CD14-positive monocyte (primary cell): ENCODE results near the gene RCAN3. TPM values are rescaled to one million over a fixed set of nuclear protein-coding genes. Genes with fewer than 3 reads are reported as not detected.

Source experiments
- DNase-seq, 3 donors: peaks; one replicate each; pipeline ENCODE4 v3.0.0-alpha.2; 2011 to 2022
- H2AFZ ChIP-seq: 2 replicates; pipeline ENCODE4 v1.6.0; 2012; ENCODE audit warnings: mild to moderate bottlenecking, low read depth, low read length, inconsistent platforms; ENCODE audit not compliant: insufficient read depth, poor library complexity, severe bottlenecking
- H3K27ac ChIP-seq, 2 donors: 1 replicate in 1 of 2; 2 replicates in 1 of 2; pipeline ENCODE4 v1.5.1; 2012 to 2013; ENCODE audit warnings: low read length in 2 of 2, control low read depth in 1 of 2, inconsistent platforms in 1 of 2, low read depth in 1 of 2, mild to moderate bottlenecking in 1 of 2
- H3K27me3 ChIP-seq, 2 donors: one replicate each; pipeline versions ENCODE4 v1.6.0 to v1.6.1; 2011 to 2013; ENCODE audit warnings: low read length in 2 of 2; ENCODE audit not compliant: control insufficient read depth in 2 of 2, insufficient read depth in 2 of 2
- H3K36me3 ChIP-seq, 2 donors: replicated peaks in 1 of 2; 1 replicate in 1 of 2; 2 replicates in 1 of 2; pipeline versions ENCODE4 v1.5.1 to v1.6.1; 2012 to 2013; ENCODE audit warnings: low read length in 2 of 2, control low read depth in 1 of 2, inconsistent platforms in 1 of 2, mild to moderate bottlenecking in 1 of 2; ENCODE audit not compliant: insufficient read depth in 2 of 2, control insufficient read depth in 1 of 2
- H3K4me1 ChIP-seq, 2 donors: 1 replicate in 1 of 2; 2 replicates in 1 of 2; pipeline versions ENCODE4 v1.5.1 to v1.6.1; 2012 to 2013; ENCODE audit warnings: low read length in 2 of 2, control low read depth in 1 of 2, inconsistent platforms in 1 of 2, mild to moderate bottlenecking in 1 of 2, moderate library complexity in 1 of 2; ENCODE audit not compliant: insufficient read depth in 2 of 2, control insufficient read depth in 1 of 2
- H3K4me2 ChIP-seq: replicated peaks from 2 replicates; pipeline ENCODE3; 2012; ENCODE audit warnings: low read length, moderate library complexity, mild to moderate bottlenecking; ENCODE audit not compliant: poor library complexity, severe bottlenecking; ENCODE audit errors: extremely low read depth
- H3K4me3 ChIP-seq, 3 experiments: fragments of 200-600 bp in 1 of 3; sonication (generic) in 1 of 3; replicated peaks in 1 of 3; 1 replicate in 2 of 3; 2 replicates in 1 of 3; pipeline ENCODE4 v1.5.1; 2011 to 2013; ENCODE audit warnings: low read length in 3 of 3, mild to moderate bottlenecking in 3 of 3, control low read depth in 2 of 3, low read depth in 2 of 3, inconsistent platforms in 1 of 3, moderate library complexity in 1 of 3
- H3K79me2 ChIP-seq: 2 replicates; pipeline ENCODE4 v1.6.0; 2012; ENCODE audit warnings: mild to moderate bottlenecking, control low read depth, inconsistent platforms, low read length, moderate library complexity; ENCODE audit not compliant: insufficient read depth
- H3K9ac ChIP-seq: 2 replicates; pipeline ENCODE4 v1.6.0; 2017; ENCODE audit warnings: low read length, mild to moderate bottlenecking; ENCODE audit not compliant: insufficient read depth, poor library complexity, severe bottlenecking
- H3K9me3 ChIP-seq, 2 donors: replicated peaks in 1 of 2; 1 replicate in 1 of 2; 2 replicates in 1 of 2; pipeline versions ENCODE4 v1.5.1 to v1.6.1; 2012 to 2013; ENCODE audit warnings: low read length in 2 of 2, control low read depth in 1 of 2; ENCODE audit not compliant: control insufficient read depth in 1 of 2, insufficient read depth in 1 of 2
- H4K20me1 ChIP-seq: 2 replicates; pipeline ENCODE4 v1.6.0; 2012; ENCODE audit warnings: mild to moderate bottlenecking, low read length, control low read depth, moderate library complexity; ENCODE audit not compliant: insufficient read depth
- H3K27ac Mint-ChIP-seq, 7 donors: one replicate each; pipeline ENCODE4 v1.8.0; 2020; ENCODE audit warnings: mild to moderate bottlenecking in 7 of 7, mixed read lengths in 7 of 7, moderate library complexity in 6 of 7, inconsistent platforms in 2 of 7
- H3K27me3 Mint-ChIP-seq, 3 donors: one replicate each; pipeline ENCODE4 v1.8.0; 2021 to 2022; ENCODE audit warnings: low read depth in 3 of 3, mild to moderate bottlenecking in 3 of 3, mixed read lengths in 3 of 3, moderate library complexity in 3 of 3, inconsistent platforms in 1 of 3
- H3K36me3 Mint-ChIP-seq, 2 donors: one replicate each; pipeline ENCODE4 v1.8.0; 2020; ENCODE audit warnings: mixed read lengths in 2 of 2, inconsistent platforms in 1 of 2, mild to moderate bottlenecking in 1 of 2
- H3K4me1 Mint-ChIP-seq: one replicate; pipeline ENCODE4 v1.8.0; 2020; ENCODE audit warnings: mild to moderate bottlenecking, mixed read lengths
- H3K4me3 Mint-ChIP-seq, 2 donors: one replicate each; pipeline ENCODE4 v1.8.0; 2020; ENCODE audit warnings: mild to moderate bottlenecking in 2 of 2, mixed read lengths in 2 of 2, moderate library complexity in 1 of 2
- H3K9me3 Mint-ChIP-seq, 7 donors: one replicate each; pipeline ENCODE4 v1.8.0; 2020 to 2022; ENCODE audit warnings: mixed read lengths in 7 of 7, mild to moderate bottlenecking in 6 of 7, moderate library complexity in 6 of 7, inconsistent platforms in 2 of 7
- CTCF ChIP-seq: fragments of 200-600 bp; IDR thresholded peaks from one replicate; pipeline ENCODE4 v1.8.0; 2022; ENCODE audit warnings: antibody characterized with exemption, mild to moderate bottlenecking
- WGBS: methylation state at CpG from one replicate; pipeline ENCODE4 v1.1.5; 2013; ENCODE audit warnings: missing lambda C conversion rate; ENCODE audit not compliant: insufficient coverage; 5-methylcytosine and 5-hydroxymethylcytosine counted together
- intact Hi-C, 2 donors: fragments of 100-400 bp; cut with micrococcal nuclease; formaldehyde crosslinking; loops; one replicate each; pipeline versions ENCODE4 v1.15.0 to v1.15.1; 2023
- polyA plus RNA-seq, 3 donors: library from polyadenylated mRNA; depleted of rRNA in 1 of 3; unstranded in 2 of 3; stranded (reverse) in 1 of 3; fragments of 300-500 nt in 2 of 3; fragments of >200 nt in 1 of 3; fragmentation: Illumina TruSeq in 2 of 3; gene quantifications; 1 replicate in 2 of 3; 2 replicates in 1 of 3; pipeline ENCODE4 v1.2.3, GENCODE V29; 2012 to 2021

RCAN3 gene
- polyA plus RNA-seq, 3 donors, result 7.1 to 9.1 (median 8.8) TPM

DNA sequence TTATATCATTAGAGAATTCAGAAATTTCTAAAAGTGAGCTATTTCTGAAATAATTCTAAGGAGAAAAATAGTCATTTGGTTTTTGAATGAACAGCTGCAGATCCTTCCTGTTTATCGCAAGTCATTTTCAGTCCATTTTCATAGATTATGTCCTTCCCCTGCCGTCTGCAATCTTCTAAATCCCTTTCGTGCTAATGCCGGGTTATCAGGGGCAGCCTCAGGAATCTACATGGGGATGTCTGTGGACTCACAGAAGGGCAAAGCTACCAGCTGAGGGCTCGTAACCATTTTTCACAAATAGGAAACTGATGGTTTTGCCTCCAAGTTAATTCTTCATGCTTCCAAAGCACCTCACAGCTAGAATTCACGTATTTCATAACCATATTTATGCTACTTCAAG, 23.0 kb downstream of the RCAN3 start:
- TF ChIP-seq CTCF, result no peak
- DNase-seq, result no peak
- no peak overlapping the region for H3K27ac ChIP-seq
- H3K27ac Mint-ChIP-seq, result no peak overlapping the region
- H3K4me1 ChIP-seq, result no peaks in the 10 kb centered on the region
- no peak overlapping the region for H3K4me2 ChIP-seq
- no peak overlapping the region for H3K4me3 ChIP-seq
- WGBS, result 97% methylated on average over 4 of the region's 6 CpGs
- H3K4me1 Mint-ChIP-seq, result no peaks in the 10 kb centered on the region
- H3K9me3 Mint-ChIP-seq, result no peaks in the 10 kb centered on the region
- no peaks in the 10 kb centered on the region for H3K27me3 ChIP-seq
- no peaks in the 10 kb centered on the region for H3K27me3 Mint-ChIP-seq
- peaks cover 20 to 22% of the 10 kb centered on the region in 2 donors for H3K36me3 Mint-ChIP-seq
- H2AFZ ChIP-seq, result no peak overlapping the region
- no peaks in the 10 kb centered on the region for H4K20me1 ChIP-seq
- H3K36me3 ChIP-seq, result peaks cover 0 to 22% of the 10 kb centered on the region in 2 donors
- H3K9ac ChIP-seq, result no peak overlapping the region
- intact Hi-C loops, result no loop called here
- H3K79me2 ChIP-seq, result no peaks in the 10 kb centered on the region
- H3K9me3 ChIP-seq, result no peaks in the 10 kb centered on the region
- H3K4me3 Mint-ChIP-seq, result no peak overlapping the region

DNA sequence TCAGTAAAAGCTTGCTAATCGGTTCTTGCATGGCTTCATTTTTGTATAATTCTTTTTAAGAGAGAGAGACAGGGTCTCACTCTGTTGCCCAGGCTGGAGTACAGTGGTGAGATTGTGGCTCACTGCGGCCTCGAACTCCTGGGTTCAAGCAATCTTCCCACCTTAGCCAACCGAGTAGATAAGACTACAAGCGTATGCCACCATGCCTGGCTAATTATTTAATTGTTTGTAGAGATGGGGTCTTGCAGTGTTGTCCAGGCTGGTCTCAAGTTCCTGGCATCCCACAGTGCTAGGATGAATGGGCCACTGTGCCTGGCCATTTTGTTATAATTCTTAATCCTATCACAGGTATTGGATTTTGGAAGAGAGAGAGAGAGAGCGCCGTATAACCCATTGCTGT, 23.4 kb downstream of the RCAN3 start:
- H3K27ac ChIP-seq, result no peak overlapping the region
- H3K36me3 ChIP-seq, result peaks cover 0 to 24% of the 10 kb centered on the region in 2 donors
- no peaks in the 10 kb centered on the region for H3K27me3 ChIP-seq
- no peak for TF ChIP-seq CTCF
- Mint-ChIP-seq H3K36me3 (peaks cover 20 to 22% of the 10 kb centered on the region in 2 donors), H3K9me3 (no peaks in the 10 kb centered on the region), H3K4me3 (no peak overlapping the region), H3K4me1 (no peaks in the 10 kb centered on the region), H3K27me3 (no peaks in the 10 kb centered on the region), H3K27ac (peak overlapping the region in 1 of 7 donors; percentile 50)
- no peak overlapping the region for H3K4me3 ChIP-seq
- no peak overlapping the region for H3K9ac ChIP-seq
- no peaks in the 10 kb centered on the region for H4K20me1 ChIP-seq
- intact Hi-C loops, result no loop called here
- no peaks in the 10 kb centered on the region for H3K79me2 ChIP-seq
- no peak overlapping the region for H2AFZ ChIP-seq
- no peaks in the 10 kb centered on the region for H3K9me3 ChIP-seq
- no peak for DNase-seq
- WGBS, result 100% methylated on average over 1 of the region's 7 CpGs
- H3K4me2 ChIP-seq, result no peak overlapping the region
- H3K4me1 ChIP-seq, result no peaks in the 10 kb centered on the region
